Mesenchymal stem cell (in vitro differentiated cells and primary cell): ENCODE results near the gene ACTMAP.

ENCODE experiments used
- DNase-seq: peaks from one replicate; pipeline ENCODE4 v3.0.0-alpha.2; 2013
- H2AFZ ChIP-seq: one replicate; pipeline ENCODE4 v1.6.1; 2013; ENCODE audit warnings: low read depth, mild to moderate bottlenecking, control low read depth, inconsistent platforms, low read length, moderate library complexity
- H2AK5ac ChIP-seq: 2 replicates; pipeline ENCODE4 v1.6.1; 2013; ENCODE audit warnings: low read length, moderate library complexity, mild to moderate bottlenecking, inconsistent platforms; ENCODE audit not compliant: severe bottlenecking
- H2BK120ac ChIP-seq: one replicate; pipeline ENCODE4 v1.6.1; 2013; ENCODE audit warnings: low read depth, mild to moderate bottlenecking, inconsistent platforms, low read length, moderate library complexity
- H2BK12ac ChIP-seq, 2 experiments: one replicate each; pipeline ENCODE4 v1.6.1; 2013; ENCODE audit warnings: inconsistent platforms in 2 of 2, low read length in 2 of 2, mild to moderate bottlenecking in 2 of 2, moderate library complexity in 2 of 2, control low read depth in 1 of 2
- H2BK15ac ChIP-seq: one replicate; pipeline ENCODE4 v1.6.1; 2013; ENCODE audit warnings: mild to moderate bottlenecking, low read depth, inconsistent platforms; ENCODE audit not compliant: poor library complexity, severe bottlenecking
- H2BK5ac ChIP-seq: 2 replicates; pipeline ENCODE4 v1.6.1; 2013; ENCODE audit warnings: low read depth, mild to moderate bottlenecking, low read length, control low read depth, inconsistent platforms; ENCODE audit not compliant: poor library complexity, severe bottlenecking
- H3K14ac ChIP-seq, 2 experiments: one replicate each; pipeline ENCODE4 v1.6.1; 2013; ENCODE audit warnings: inconsistent platforms in 2 of 2, low read length in 2 of 2, control low read depth in 1 of 2, mild to moderate bottlenecking in 1 of 2, moderate library complexity in 1 of 2
- H3K18ac ChIP-seq, 2 experiments: one replicate each; pipeline ENCODE4 v1.6.1; 2013; ENCODE audit warnings: inconsistent platforms in 2 of 2, low read length in 2 of 2, control low read depth in 1 of 2, low read depth in 1 of 2, mild to moderate bottlenecking in 1 of 2
- H3K23ac ChIP-seq, 2 experiments: one replicate each; pipeline ENCODE4 v1.6.1; 2013; ENCODE audit warnings: inconsistent platforms in 2 of 2, low read length in 2 of 2, mild to moderate bottlenecking in 2 of 2, moderate library complexity in 2 of 2, control low read depth in 1 of 2
- H3K27ac ChIP-seq: 2 replicates; pipeline ENCODE4 v1.5.1; 2013; ENCODE audit warnings: mild to moderate bottlenecking, moderate library complexity, low read length, control low read depth, inconsistent platforms; ENCODE audit not compliant: poor library complexity, severe bottlenecking
- H3K27me3 ChIP-seq, 2 experiments: 2 replicates each; pipeline versions ENCODE4 v1.6.1 to v1.7.0; 2013; ENCODE audit warnings: low read length in 2 of 2, mild to moderate bottlenecking in 2 of 2, moderate library complexity in 2 of 2, control low read depth in 1 of 2, inconsistent platforms in 1 of 2; ENCODE audit not compliant: control insufficient read depth in 1 of 2, insufficient read depth in 1 of 2
- H3K36me3 ChIP-seq, 2 experiments: 2 replicates each; pipeline versions ENCODE4 v1.6.1 to v1.7.0; 2013; ENCODE audit warnings: low read length in 2 of 2, control low read depth in 1 of 2, inconsistent platforms in 1 of 2, low read depth in 1 of 2, mild to moderate bottlenecking in 1 of 2; ENCODE audit not compliant: insufficient read depth in 2 of 2, control insufficient read depth in 1 of 2
- H3K4ac ChIP-seq, 2 experiments: one replicate each; pipeline ENCODE4 v1.6.1; 2013; ENCODE audit warnings: inconsistent platforms in 2 of 2, low read length in 2 of 2, mild to moderate bottlenecking in 2 of 2, moderate library complexity in 2 of 2, control low read depth in 1 of 2, low read depth in 1 of 2
- H3K4me1 ChIP-seq: 2 replicates; pipeline ENCODE4 v1.6.1; 2013; ENCODE audit warnings: low read depth, low read length, control low read depth; ENCODE audit not compliant: control insufficient read depth, insufficient read depth
- H3K4me2 ChIP-seq: 2 replicates; pipeline ENCODE4 v1.6.1; 2013; ENCODE audit warnings: low read length, mild to moderate bottlenecking, inconsistent platforms; ENCODE audit not compliant: poor library complexity, severe bottlenecking
- H3K4me3 ChIP-seq, 2 experiments: 2 replicates each; pipeline versions ENCODE4 v1.5.1 to v1.7.0; 2013; ENCODE audit warnings: low read length in 2 of 2, mild to moderate bottlenecking in 2 of 2, control low read depth in 1 of 2, low read depth in 1 of 2; ENCODE audit not compliant: insufficient read depth in 1 of 2
- H3K79me1 ChIP-seq: replicated peaks from 2 replicates; pipeline ENCODE4 v1.6.1; 2013; ENCODE audit warnings: mild to moderate bottlenecking, control low read depth, low read length, inconsistent platforms; ENCODE audit not compliant: poor library complexity, severe bottlenecking
- H3K9ac ChIP-seq: 2 replicates; pipeline ENCODE4 v1.7.0; 2013; ENCODE audit warnings: mild to moderate bottlenecking, low read length, moderate library complexity
- H3K9me3 ChIP-seq: 2 replicates; pipeline ENCODE4 v1.7.0; 2013; ENCODE audit warnings: mild to moderate bottlenecking, low read length; ENCODE audit not compliant: control insufficient read depth
- H4K8ac ChIP-seq: one replicate; pipeline ENCODE4 v1.6.1; 2013; ENCODE audit warnings: inconsistent platforms, mild to moderate bottlenecking, low read length, moderate library complexity
- H4K91ac ChIP-seq: one replicate; pipeline ENCODE4 v1.6.1; 2013; ENCODE audit warnings: mild to moderate bottlenecking, low read length, inconsistent platforms
- WGBS: methylation state at CpG from one replicate; pipeline ENCODE4 v1.1.7; 2013; ENCODE audit warnings: mixed read lengths; 5-methylcytosine and 5-hydroxymethylcytosine counted together

The ACTMAP gene

GRCh38 chr19:40721140-40721486 is 29.2 kb downstream of the ACTMAP start:
- Histone ChIP-seq H3K14ac (no peak overlapping the region), H4K91ac (no peak overlapping the region), H3K79me1 (peaks cover 15% of the 10 kb centered on the region), H2BK15ac (no peak overlapping the region), H2AK5ac (peak overlapping the region; percentile 3), H3K4me1 (peaks cover 22% of the 10 kb centered on the region), H3K9me3 (no peaks in the 10 kb centered on the region), H2BK5ac (no peak overlapping the region), H3K18ac (no peak overlapping the region), H4K8ac (no peak overlapping the region), H3K4me3 (peak overlapping the region in 1 of 2 experiments; percentile 98), H3K36me3 (peaks cover 19 to 22% of the 10 kb centered on the region in 2 experiments), H3K4me2 (no peak overlapping the region), H2BK120ac (no peak overlapping the region), H3K4ac (peak overlapping the region in 1 of 2 experiments; percentile 37), H3K23ac (no peak overlapping the region), H3K27me3 (no peaks in the 10 kb centered on the region), H2BK12ac (peak overlapping the region in 1 of 2 experiments; percentile 25), H2AFZ (no peak overlapping the region), H3K9ac (peak overlapping the region; percentile 98), H3K27ac (no peak overlapping the region)
- 89% methylated on average over 6 of the region's 6 CpGs for WGBS
- DNase-seq, result no peak

- Histone ChIP-seq H3K79me1 (peaks cover 7% of the 10 kb centered on the region), H2BK5ac (no peak overlapping the region), H3K9ac (peak overlapping the region; percentile 98), H3K4me1 (peaks cover 24% of the 10 kb centered on the region), H3K18ac (no peak overlapping the region), H3K14ac (no peak overlapping the region), H4K8ac (no peak overlapping the region), H3K9me3 (no peaks in the 10 kb centered on the region), H3K23ac (peak overlapping the region in 1 of 2 experiments; percentile 85), H2BK120ac (no peak overlapping the region), H4K91ac (no peak overlapping the region), H2BK12ac (peak overlapping the region in 1 of 2 experiments; percentile 15), H3K27me3 (no peaks in the 10 kb centered on the region), H3K4me3 (peak overlapping the region; percentile 38 to 98), H3K4me2 (peak overlapping the region; percentile 90), H3K36me3 (peaks cover 9 to 12% of the 10 kb centered on the region in 2 experiments), H3K4ac (no peak overlapping the region), H2AFZ (no peak overlapping the region), H3K27ac (peak overlapping the region; percentile 87), H2AK5ac (no peak overlapping the region), H2BK15ac (no peak overlapping the region)
- 63% methylated on average over 7 of the region's 7 CpGs for WGBS
- DNase-seq, result peak; percentile 11
Measured at GRCh38 chr19:40719414-40719894, 30.8 kb downstream of the ACTMAP start.

DNA sequence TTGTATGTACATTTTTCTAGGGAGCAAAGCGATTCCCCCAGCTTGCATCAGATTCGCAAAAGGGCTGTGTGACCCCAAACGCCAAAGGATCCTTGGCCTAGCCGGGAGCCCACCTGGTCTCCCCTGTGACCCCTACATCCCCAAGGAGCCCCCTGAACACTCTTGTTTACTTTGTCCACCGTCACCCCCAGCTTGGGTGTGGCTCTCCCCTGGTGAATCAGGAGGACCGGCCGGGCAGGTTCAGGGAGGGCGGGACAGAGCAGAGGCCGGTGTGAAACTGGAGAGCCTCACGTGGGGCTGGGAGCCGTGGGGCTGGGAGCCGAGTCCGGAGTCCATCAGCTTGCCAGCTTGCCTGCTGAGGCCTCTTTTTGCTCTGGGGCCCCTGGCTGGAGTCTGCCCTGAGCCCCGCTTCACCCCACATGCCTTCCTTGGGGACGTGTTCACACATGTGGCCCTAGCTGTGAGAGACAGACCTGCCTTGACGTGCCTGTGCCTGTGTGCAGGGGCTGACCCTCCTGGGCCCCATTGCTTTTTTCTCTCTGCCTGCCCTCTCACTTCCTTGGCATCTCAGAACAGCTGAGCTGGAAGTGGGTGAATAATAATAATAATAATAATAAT is 31.4 kb downstream of the ACTMAP start:
- Histone ChIP-seq H3K36me3 (peaks cover 3 to 9% of the 10 kb centered on the region in 2 experiments), H2BK15ac (no peak overlapping the region), H3K4me3 (peak overlapping the region; percentile 57 to 98), H4K8ac (no peak overlapping the region), H3K4me1 (peaks cover 30% of the 10 kb centered on the region), H4K91ac (no peak overlapping the region), H2BK120ac (no peak overlapping the region), H3K9ac (peak overlapping the region; percentile 98), H3K4ac (peak overlapping the region; percentile 35 to 52), H3K18ac (peak overlapping the region; percentile 40 to 96), H3K27ac (peak overlapping the region; percentile 87), H2BK5ac (peak overlapping the region; percentile 20), H2AFZ (peak overlapping the region; percentile 57), H3K14ac (peak overlapping the region in 1 of 2 experiments; percentile 94), H3K27me3 (no peaks in the 10 kb centered on the region), H3K9me3 (no peaks in the 10 kb centered on the region), H2AK5ac (no peak overlapping the region), H2BK12ac (peak overlapping the region in 1 of 2 experiments; percentile 85), H3K4me2 (peak overlapping the region; percentile 90), H3K79me1 (peaks cover 5% of the 10 kb centered on the region), H3K23ac (peak overlapping the region in 1 of 2 experiments; percentile 90)
- DNase-seq, result peak; percentile 56
- 3% methylated on average over 16 of the region's 16 CpGs for WGBS

- peak overlapping the region in 1 of 2 experiments; percentile 61 for H3K14ac ChIP-seq
- no peak overlapping the region for H4K8ac ChIP-seq
- 4% methylated on average over 20 of the region's 20 CpGs for WGBS
- peak overlapping the region; percentile 98 for H3K9ac ChIP-seq
- H3K4ac ChIP-seq, result peak overlapping the region; percentile 1 to 52
- H3K4me2 ChIP-seq, result peak overlapping the region; percentile 90
- H2BK120ac ChIP-seq, result peak overlapping the region; percentile 37
- peak overlapping the region; percentile 8 for H2BK15ac ChIP-seq
- H4K91ac ChIP-seq, result no peak overlapping the region
- peak overlapping the region in 1 of 2 experiments; percentile 85 for H2BK12ac ChIP-seq
- H3K9me3 ChIP-seq, result no peaks in the 10 kb centered on the region
- peak; percentile 46 for DNase-seq
- peak overlapping the region; percentile 87 for H3K27ac ChIP-seq
- H2AK5ac ChIP-seq, result peak overlapping the region; percentile 16
- H2BK5ac ChIP-seq, result no peak overlapping the region
- H3K36me3 ChIP-seq, result peaks cover 0 to 5% of the 10 kb centered on the region in 2 experiments
- H3K27me3 ChIP-seq, result no peaks in the 10 kb centered on the region
- peak overlapping the region; percentile 57 to 98 for H3K4me3 ChIP-seq
- H3K18ac ChIP-seq, result peak overlapping the region; percentile 46 to 96
- H3K79me1 ChIP-seq, result peaks cover 5% of the 10 kb centered on the region
- H2AFZ ChIP-seq, result no peak overlapping the region
- peaks cover 30% of the 10 kb centered on the region for H3K4me1 ChIP-seq
- H3K23ac ChIP-seq, result peak overlapping the region in 1 of 2 experiments; percentile 90
Measured at GRCh38 chr19:40717880-40718773, 32.1 kb downstream of the ACTMAP start.
